ENCODE measurements around the gene UQCC3. TPM values are rescaled to one million over a fixed set of nuclear protein-coding genes. Genes with fewer than 3 reads are reported as not detected.

The UQCC3 gene
- total RNA-seq, 1 experiment from 2014 or later = 16.1 TPM

DNA sequence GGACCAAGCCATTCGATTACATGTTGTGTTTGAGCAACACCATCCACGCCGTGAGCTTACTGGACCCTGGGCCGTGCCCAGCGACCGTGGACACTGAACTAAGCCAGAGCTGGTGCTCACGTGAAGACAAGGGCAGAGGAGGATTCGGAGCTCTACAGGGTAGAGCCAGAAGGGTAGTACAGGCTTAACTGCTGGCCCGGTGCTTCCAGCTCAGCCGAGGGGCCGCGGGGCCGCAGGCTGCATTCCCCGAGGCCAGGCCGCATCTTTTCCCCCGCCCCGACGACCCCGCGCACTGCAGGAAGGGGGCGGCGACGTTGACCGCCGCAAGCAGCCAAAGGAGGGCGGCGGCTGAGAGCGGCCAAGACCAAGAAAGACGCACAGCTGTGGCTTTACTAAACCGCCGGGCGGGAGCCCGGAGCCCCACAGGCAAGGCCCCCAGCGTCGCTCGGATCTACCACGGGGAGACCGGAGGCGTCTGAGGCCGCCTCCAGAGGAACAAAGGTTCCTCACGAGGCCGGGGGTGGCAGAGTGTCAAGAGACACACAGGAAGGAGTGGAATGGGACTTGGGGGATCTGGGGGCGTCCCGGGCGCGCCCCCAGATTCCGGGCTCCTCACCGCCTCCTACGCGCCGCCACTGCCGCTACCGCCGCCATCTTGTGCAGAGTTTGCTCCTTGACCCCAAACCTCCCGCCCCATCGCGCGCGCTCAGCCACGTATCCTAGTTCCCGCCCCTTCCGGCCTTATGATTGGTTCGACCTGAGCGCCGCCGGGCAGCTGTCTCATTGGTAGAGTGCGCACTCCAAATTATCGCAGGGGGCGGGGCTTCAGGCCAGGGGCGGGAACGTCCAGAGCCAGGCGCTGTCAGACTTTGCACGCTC is 25.3 kb upstream of the UQCC3 start, which contains the start of gene GANAB:
GANAB (minus strand) TSS at position 668 of the 879 bp plus-strand sequence; CDS start at position 654, 14 bp downstream.
- CTCF ChIA-PET = interaction anchor here (0.5 to 0.8 kb wide), 4 partner anchors 19 to 209 kb away, joined by 3 to 8 read pairs (median 6); partner anchors contain the start of genes C11orf98, CSKMT and HNRNPUL2

DNA sequence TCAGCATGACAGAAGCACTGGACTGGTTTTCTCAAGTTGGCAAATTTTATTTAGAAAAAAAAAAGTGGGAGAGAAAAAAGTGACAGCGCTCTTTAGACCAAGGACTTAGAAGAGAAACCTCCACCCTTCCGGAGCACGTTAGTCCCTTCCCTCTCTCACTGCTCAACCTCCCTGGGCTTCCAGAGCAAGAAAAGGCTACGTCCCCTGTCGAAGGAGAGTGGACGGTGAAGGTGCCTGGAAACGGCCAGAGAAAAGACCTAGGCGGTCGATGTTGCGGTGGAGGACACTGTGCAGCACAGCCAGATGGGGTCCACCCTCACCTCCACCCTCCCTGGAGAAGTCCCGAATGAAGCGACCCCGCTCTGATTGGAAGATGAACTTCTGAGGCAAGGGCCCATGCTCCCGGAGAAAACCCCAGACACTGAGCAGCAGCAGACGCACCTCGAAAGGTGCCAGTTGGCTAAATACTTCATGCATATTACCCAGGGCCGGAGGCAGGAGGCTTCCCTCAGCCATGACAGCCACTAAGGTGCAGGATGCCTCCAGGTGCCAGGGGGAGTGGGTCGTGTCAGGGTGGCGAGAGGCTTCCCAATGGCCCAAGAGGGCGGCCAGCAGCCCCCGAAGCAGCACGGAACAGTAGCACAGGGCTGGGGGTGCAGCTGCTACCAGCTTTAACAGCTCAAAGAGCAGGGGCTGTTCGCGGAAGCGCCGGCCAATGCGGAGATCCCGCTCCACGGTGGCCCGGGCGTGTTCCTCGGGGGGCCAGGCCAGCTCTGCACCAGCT is 24.5 kb upstream of the UQCC3 start:
- H3K9me3 ChIP-seq (ENCODE audit: insufficient read depth, low read depth) = no peaks in the 10 kb centered on the region
- no peaks in the 10 kb centered on the region for H3K27me3 ChIP-seq (ENCODE audit: insufficient read depth, low read depth)
- no peak for TF ChIP-seq EZH2 (IDR thresholded peaks at IDR 0.05; ENCODE audit: low read depth)
- TF ChIP-seq, protein P1, sequence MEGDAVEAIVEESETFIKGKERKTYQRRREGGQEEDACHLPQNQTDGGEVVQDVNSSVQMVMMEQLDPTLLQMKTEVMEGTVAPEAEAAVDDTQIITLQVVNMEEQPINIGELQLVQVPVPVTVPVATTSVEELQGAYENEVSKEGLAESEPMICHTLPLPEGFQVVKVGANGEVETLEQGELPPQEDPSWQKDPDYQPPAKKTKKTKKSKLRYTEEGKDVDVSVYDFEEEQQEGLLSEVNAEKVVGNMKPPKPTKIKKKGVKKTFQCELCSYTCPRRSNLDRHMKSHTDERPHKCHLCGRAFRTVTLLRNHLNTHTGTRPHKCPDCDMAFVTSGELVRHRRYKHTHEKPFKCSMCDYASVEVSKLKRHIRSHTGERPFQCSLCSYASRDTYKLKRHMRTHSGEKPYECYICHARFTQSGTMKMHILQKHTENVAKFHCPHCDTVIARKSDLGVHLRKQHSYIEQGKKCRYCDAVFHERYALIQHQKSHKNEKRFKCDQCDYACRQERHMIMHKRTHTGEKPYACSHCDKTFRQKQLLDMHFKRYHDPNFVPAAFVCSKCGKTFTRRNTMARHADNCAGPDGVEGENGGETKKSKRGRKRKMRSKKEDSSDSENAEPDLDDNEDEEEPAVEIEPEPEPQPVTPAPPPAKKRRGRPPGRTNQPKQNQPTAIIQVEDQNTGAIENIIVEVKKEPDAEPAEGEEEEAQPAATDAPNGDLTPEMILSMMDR (conservative IDR thresholded peaks at IDR 0.05) = no peak
- CTCF ChIA-PET = interaction anchor here (0.5 kb wide), 1 partner anchor 47 kb away, joined by 8 read pairs; no protein-coding TSS in a partner anchor
- H3F3A ChIP-seq (ENCODE audit: insufficient read depth, low read depth) = peaks cover 23% of the 10 kb centered on the region
- no peak overlapping the region for H3K27ac ChIP-seq
- H3K36me3 ChIP-seq (ENCODE audit: low read depth) = peaks cover 21% of the 10 kb centered on the region
- intact Hi-C loops (cut with micrococcal nuclease; ENCODE audit: unreplicated experiment) = loop anchor here (1.0 to 5.0 kb wide), 3 partner anchors 25 to 193 kb away; partner anchors contain the start of genes EML3 and ROM1
- BruUV-seq (replicated peaks) = TSS peak; percentile 24
- POLR2A ChIA-PET (ENCODE audit: unreplicated experiment) = no interaction called here
- H3K79me2 ChIP-seq (ENCODE audit: low read depth) = peaks cover 61% of the 10 kb centered on the region
- DNase-seq = no peak
- H2AFZ ChIP-seq = no peak overlapping the region
- H4K20me1 ChIP-seq (ENCODE audit: insufficient read depth) = peaks cover 5% of the 10 kb centered on the region; the same call in 1 of the 2 replicates
- H3K9me2 ChIP-seq (ENCODE audit: insufficient read depth) = no peaks in the 10 kb centered on the region
- H3K4me3 ChIP-seq = no peak overlapping the region; the same call in 1 of the 2 replicates
- H3K4me1 ChIP-seq (replicated peaks; ENCODE audit: insufficient read depth) = peaks cover 23% of the 10 kb centered on the region
- peak overlapping the region; percentile 37; the same call in 1 of the 2 replicates for H3K4me2 ChIP-seq

More for the DNA sequence above, 25.3 kb upstream of the UQCC3 start, which contains the start of gene GANAB:
- peak within 1 kb of the TSS; percentile 99 for H3K4me3 ChIP-seq
- H3K27ac ChIP-seq = peak within 1 kb of the TSS; percentile 48
- peaks cover 21% of the 10 kb centered on the region for H3K36me3 ChIP-seq (ENCODE audit: low read depth)
- H3F3A ChIP-seq (ENCODE audit: insufficient read depth, low read depth) = peaks cover 30% of the 10 kb centered on the region
- peak within 1 kb of the TSS; percentile 99 for H3K4me2 ChIP-seq
- H3K79me2 ChIP-seq (ENCODE audit: low read depth) = peaks cover 61% of the 10 kb centered on the region
- H3K9me3 ChIP-seq (ENCODE audit: insufficient read depth, low read depth) = no peaks in the 10 kb centered on the region
- H3K4me1 ChIP-seq (replicated peaks; ENCODE audit: insufficient read depth) = peaks cover 15% of the 10 kb centered on the region; the same call in 1 of the 2 replicates
- peak within 1 kb of the TSS; percentile 79 for H2AFZ ChIP-seq
- BruUV-seq (replicated peaks) = TSS peak; percentile 42
- peak; percentile 95 to 98 for DNase-seq
- intact Hi-C loops (cut with micrococcal nuclease; ENCODE audit: unreplicated experiment) = loop anchor here (1.0 to 5.0 kb wide), 3 partner anchors 24 to 194 kb away; partner anchors contain the start of genes EML3 and ROM1
- no peak for TF ChIP-seq EZH2 (IDR thresholded peaks at IDR 0.05; ENCODE audit: low read depth)
- TF ChIP-seq, protein P1 (conservative IDR thresholded peaks at IDR 0.05) = no peak
- H3K9me2 ChIP-seq (ENCODE audit: insufficient read depth) = no peaks in the 10 kb centered on the region
- peaks cover 5% of the 10 kb centered on the region; the same call in 1 of the 2 replicates for H4K20me1 ChIP-seq (ENCODE audit: insufficient read depth)
- POLR2A ChIA-PET (ENCODE audit: unreplicated experiment) = interaction anchor here (0.6 to 0.9 kb wide), 5 partner anchors 19 to 125 kb away, joined by 4 to 13 read pairs (median 6); partner anchors contain the start of genes B3GAT3, C11orf98, CSKMT and HNRNPUL2
- H3K27me3 ChIP-seq (ENCODE audit: insufficient read depth, low read depth) = no peaks in the 10 kb centered on the region

GRCh38 chr11:62647609-62648005 is 23.9 kb upstream of the UQCC3 start:
- no peak for DNase-seq
- Histone ChIP-seq H3K27ac (no peak overlapping the region), H3K4me2 (no peak overlapping the region), H3F3A (ENCODE audit: insufficient read depth, low read depth) (peaks cover 26% of the 10 kb centered on the region), H3K4me3 (no peak overlapping the region), H3K9me2 (ENCODE audit: insufficient read depth) (no peaks in the 10 kb centered on the region), H2AFZ (no peak overlapping the region), H3K36me3 (ENCODE audit: low read depth) (peaks cover 20% of the 10 kb centered on the region), H3K79me2 (ENCODE audit: low read depth) (peaks cover 61% of the 10 kb centered on the region), H3K4me1 (replicated peaks; ENCODE audit: insufficient read depth) (peaks cover 27% of the 10 kb centered on the region), H3K27me3 (ENCODE audit: insufficient read depth, low read depth) (no peaks in the 10 kb centered on the region), H3K9me3 (ENCODE audit: insufficient read depth, low read depth) (no peaks in the 10 kb centered on the region), H4K20me1 (ENCODE audit: insufficient read depth) (peaks cover 5% of the 10 kb centered on the region; the same call in 1 of the 2 replicates)
- ChIA-PET CTCF (no interaction called here), POLR2A (ENCODE audit: unreplicated experiment) (no interaction called here)
- no TSS peak for BruUV-seq (replicated peaks)
- TF ChIP-seq, protein P1 (conservative IDR thresholded peaks at IDR 0.05) = no peak
- no peak for TF ChIP-seq EZH2 (IDR thresholded peaks at IDR 0.05; ENCODE audit: low read depth)
- intact Hi-C loops (cut with micrococcal nuclease; ENCODE audit: unreplicated experiment) = loop anchor here (5.0 kb wide), 1 partner anchor 35 kb away; the partner anchor contains the start of genes EML3 and ROM1

Measured in PC-9 (cell line).